GM12801 (cell line): ENCODE measurements around the gene AMOTL2.

Experiments
- CTCF ChIP-seq: IDR thresholded peaks from one replicate; pipeline ENCODE4 v1.5.1; 2011; ENCODE audit warnings: control low read depth; ENCODE audit not compliant: insufficient read length; ENCODE audit errors: extremely low read depth

AMOTL2 gene

DNA sequence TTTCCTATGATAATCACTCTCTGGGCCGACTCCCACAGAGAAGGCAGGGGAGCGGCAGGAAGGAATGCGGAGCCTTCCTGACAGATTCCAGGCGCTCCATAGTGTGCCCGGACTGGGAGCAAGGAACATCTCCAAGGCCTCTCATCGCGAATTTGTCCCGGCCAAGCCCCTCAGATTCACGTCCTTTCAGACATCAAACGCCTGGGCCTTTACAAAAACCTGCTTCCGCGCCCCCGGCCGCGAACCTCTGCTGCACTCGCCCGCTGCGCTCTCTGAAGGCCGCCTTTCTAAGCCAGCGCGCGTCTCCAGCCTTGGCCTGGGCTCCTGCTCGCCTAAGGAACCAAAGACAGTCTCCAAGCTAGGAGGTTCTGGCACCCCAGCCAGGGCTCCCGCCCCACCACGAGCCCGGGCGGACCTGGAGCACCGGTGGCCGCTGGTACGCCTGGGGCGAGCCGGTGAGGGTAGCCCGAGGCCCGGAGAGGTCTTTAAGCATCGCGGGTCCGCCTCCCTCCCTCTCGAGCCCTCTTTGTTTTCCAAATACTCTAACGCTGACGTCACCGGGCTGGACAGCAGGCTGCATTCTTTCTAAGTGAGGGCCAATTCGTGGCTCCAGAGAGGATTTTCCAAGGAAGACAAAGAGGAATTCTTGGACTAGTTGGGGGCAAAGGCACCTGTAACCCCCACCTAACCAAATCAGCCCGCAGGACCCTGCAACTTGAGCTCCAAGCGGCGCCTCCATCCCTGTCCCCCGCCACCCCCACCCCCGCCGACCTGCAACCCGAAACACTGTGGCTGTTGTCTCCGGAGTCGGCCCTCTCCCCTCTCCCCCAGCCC is 759 bp downstream of the AMOTL2 start:
- TF ChIP-seq CTCF, result no peak

GRCh38 chr3:134372396-134373270 is 1.6 kb downstream of the AMOTL2 start:
- no peak for TF ChIP-seq CTCF

DNA sequence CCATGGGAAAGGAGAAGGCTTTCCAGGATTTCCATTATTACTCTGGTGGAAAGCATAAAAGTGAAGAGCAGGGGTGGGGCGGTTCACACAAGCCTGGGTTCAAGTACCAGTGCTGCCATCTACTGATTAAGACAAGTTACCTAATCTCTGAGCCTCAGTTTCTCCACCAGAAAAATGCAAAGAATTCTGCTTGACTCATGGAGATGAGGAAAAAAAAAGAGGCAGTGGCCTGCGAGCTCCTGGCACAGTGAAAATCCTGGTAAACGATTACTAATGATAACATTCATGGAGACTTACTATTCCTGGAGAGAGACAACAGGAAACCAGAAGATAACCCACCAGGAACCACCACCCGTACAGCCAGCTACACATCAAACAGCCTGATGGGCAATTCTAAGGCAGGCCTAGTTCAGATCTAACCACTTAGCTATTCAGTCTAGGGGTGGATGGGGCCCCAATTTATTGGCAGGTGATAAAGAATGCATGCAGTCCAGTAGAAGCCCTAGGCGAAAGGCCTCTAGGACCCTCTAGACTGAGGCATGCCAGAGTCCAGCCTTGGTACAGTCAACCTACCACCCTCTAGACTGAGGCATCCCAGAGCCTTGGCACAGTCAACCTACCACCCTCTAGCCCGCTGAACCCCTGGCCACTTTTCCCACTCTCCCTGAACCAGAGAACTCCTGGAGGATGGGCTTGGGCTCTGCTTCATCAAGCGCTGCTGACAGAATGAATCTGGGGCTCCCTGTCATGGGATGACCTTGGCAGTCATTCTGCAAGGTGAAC is 2.5 kb downstream of the AMOTL2 start:
- no peak for TF ChIP-seq CTCF

DNA sequence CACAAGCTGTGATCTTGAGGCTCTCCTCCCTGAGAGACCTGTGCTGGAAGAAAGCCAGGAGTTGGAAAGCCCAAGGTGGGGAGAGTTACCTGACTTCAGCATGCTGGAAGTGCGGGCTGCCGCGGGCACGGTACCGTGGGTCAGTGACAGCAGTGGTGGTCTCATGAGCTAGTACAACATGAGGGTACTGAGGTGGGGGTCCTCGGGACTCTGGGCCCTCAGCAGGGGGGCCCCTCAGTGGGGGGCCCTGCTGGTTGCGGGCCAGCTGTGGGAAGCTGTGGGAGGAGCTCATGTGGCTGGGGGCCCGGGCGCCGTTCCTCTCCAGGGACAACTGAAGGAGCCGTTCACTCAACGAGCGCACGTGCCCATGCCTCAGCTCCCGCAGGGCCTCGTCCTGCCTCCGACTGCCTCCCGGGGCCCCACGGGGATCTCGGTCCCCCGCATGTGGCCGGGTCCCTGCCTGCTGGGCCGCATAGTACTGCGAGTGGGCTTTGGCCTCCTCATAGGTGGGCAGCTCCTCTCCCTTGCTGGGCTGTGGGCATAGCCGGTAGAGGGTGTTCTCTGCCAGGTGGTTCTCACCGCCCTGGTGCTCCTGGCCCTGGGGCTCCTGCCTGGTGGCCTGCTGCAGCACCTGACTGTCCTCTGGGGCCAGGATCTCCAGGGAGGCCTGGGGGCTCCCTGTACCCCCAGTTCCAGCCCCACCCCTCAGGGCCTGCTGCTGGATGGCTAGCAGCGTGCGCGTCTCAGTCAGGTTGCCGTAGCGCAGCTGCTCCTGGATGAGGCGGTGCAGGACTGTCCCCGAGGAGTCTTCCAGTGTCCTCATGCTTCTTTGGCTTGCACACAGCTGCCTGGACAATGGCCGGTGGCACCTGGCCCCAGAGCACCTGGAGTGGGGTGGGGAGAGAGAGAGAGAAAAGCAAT is 3.4 kb downstream of the AMOTL2 start:
- TF ChIP-seq CTCF, result no peak

DNA sequence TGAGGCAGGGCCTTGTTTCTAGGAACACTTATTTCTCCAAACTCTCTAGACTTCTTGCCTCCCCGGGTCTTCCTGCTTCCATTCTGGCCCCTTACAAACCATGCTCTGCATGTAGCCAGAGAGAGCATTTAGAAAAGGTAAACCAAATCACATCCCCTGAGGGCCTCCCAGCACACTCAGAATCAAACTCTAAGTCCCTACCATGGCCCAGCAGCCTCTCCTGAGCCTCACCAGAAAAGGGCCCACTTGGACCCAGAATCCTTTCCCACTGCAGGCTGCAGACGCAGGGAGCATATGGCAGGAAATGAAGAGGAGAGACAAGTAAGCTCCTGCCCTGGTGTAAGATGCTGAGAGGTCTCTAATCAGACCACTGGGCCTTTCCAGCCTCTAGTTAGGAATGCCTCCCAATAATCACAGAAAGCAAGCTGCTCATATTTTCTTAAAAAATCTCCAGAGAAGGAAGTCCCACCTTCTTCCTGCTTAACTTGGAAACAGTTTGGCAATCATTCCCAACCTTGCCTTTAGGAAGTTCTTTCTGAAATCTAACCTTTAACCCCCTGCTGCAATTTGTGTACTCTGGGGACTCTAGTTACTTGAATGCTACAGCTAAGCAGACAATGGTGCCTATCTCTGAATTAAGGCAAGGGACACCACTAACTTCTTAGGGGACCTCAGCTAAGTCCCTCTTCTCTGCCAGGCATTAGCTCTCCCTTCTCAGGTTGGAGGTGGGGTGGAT is 4.2 kb downstream of the AMOTL2 start:
- TF ChIP-seq CTCF, result no peak

GRCh38 chr3:134369231-134369741 is 5.0 kb downstream of the AMOTL2 start:
- no peak for TF ChIP-seq CTCF
